Esophagus muscularis mucosa (tissue), 4 donors: Measurements from ENCODE around the gene TMEM61. TPM values are rescaled to one million over a fixed set of nuclear protein-coding genes. Genes with fewer than 3 reads are reported as not detected.

Experiments
- DNase-seq: peaks from one replicate; pipeline ENCODE4 v3.0.0-alpha.2; 2017; ENCODE audit errors: extremely low spot score
- H3K27ac ChIP-seq, 4 donors: fragments of 200-600 bp; sonication (generic); replicated peaks in 1 of 4; 1 replicate in 3 of 4; 2 replicates in 1 of 4; pipeline ENCODE4 v1.5.1; 2016 to 2019; ENCODE audit warnings: mild to moderate bottlenecking in 1 of 4
- H3K27me3 ChIP-seq, 4 donors: fragments of 200-600 bp; sonication (generic); one replicate each; pipeline versions ENCODE4 v1.5.1 to v1.6.0; 2016 to 2019
- H3K36me3 ChIP-seq, 4 donors: fragments of 200-600 bp; sonication (generic); one replicate each; pipeline ENCODE4 v1.5.1; 2016 to 2019
- H3K4me1 ChIP-seq, 4 donors: fragments of 200-600 bp; sonication (generic); one replicate each; pipeline ENCODE4 v1.5.1; 2016 to 2019
- H3K4me3 ChIP-seq, 4 donors: fragments of 200-600 bp; sonication (generic); 1 replicate in 2 of 4; 2 replicates in 2 of 4; pipeline ENCODE4 v1.5.1; 2016 to 2019; ENCODE audit warnings: mild to moderate bottlenecking in 4 of 4, moderate library complexity in 1 of 4
- H3K9me3 ChIP-seq, 4 donors: fragments of 200-600 bp; sonication (generic); 1 replicate in 3 of 4; 2 replicates in 1 of 4; pipeline ENCODE4 v1.5.1; 2016 to 2019
- EP300 ChIP-seq: sonication (generic); formaldehyde crosslinking; IDR thresholded peaks from one replicate; pipeline ENCODE4 v1.6.1; 2017; ENCODE audit warnings: antibody characterized with exemption
- POLR2A ChIP-seq: fragments of 450-650 bp; IDR thresholded peaks from one replicate; pipeline ENCODE4 v1.6.1; 2017; ENCODE audit warnings: antibody characterized with exemption, moderate library complexity, mild to moderate bottlenecking, low read depth
- POLR2AphosphoS5 ChIP-seq, 2 donors: sonication (generic); formaldehyde crosslinking; IDR thresholded peaks; one replicate each; pipeline ENCODE4 v1.6.1; 2017; ENCODE audit warnings: antibody characterized with exemption in 2 of 2
- WGBS: methylation state at CpG from one replicate; pipeline ENCODE4 v1.1.5; 2018; 5-methylcytosine and 5-hydroxymethylcytosine counted together
- intact Hi-C: fragments of 100-400 bp; cut with DNase I; formaldehyde crosslinking; loops from one replicate; pipeline ENCODE4 v1.15.1; 2023
- total RNA-seq, 4 donors: library from RNA; depleted of rRNA; stranded (reverse); fragments of >200 nt; gene quantifications; one replicate each; pipeline versions ENCODE4 v1.1.0 to v1.2.1, GENCODE V29; 2016
- TF ChIP-seq, protein P1 (sequence below), 3 experiments: fragments of 200-600 bp in 2 of 3; fragments of 450-650 bp in 1 of 3; sonication (generic) in 2 of 3; IDR thresholded peaks; one replicate each; pipeline ENCODE4 v1.5.1; 2017 to 2019; ENCODE audit warnings: antibody characterized with exemption in 3 of 3, mild to moderate bottlenecking in 2 of 3, moderate library complexity in 1 of 3

TMEM61 gene
- total RNA-seq, 4 donors from 2014 or later, result 0.66 to 2.5 (median 0.84) TPM; not detected in 1

DNA sequence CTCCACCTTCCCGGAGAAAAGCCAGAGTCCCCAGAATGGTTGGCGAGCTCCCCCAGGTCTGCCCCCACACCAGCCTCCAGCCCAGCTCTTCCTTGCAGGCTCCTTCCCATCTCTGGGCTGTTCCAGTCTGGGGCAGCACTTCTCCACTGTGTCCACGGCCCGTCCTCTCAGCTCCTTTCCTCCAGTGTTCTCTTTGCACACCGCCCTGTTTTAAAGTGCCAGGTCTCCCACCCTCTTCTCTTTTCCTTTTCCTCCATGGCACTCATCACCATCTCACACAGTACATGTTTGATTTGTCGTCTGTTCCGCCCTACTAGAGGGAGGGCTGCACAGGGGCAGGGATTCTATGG is 52.8 kb downstream of the TMEM61 start:
- 83% methylated on average over 7 of the region's 7 CpGs for WGBS
- H3K36me3 ChIP-seq, result no peaks in the 10 kb centered on the region
- H3K27ac ChIP-seq, result no peak overlapping the region

GRCh38 chr1:55034476-55035133 is 54.2 kb downstream of the TMEM61 start:
- DNase-seq, result no peak
- 81% methylated on average over 6 of the region's 6 CpGs for WGBS
- TF ChIP-seq POLR2A, result no peak
- peaks cover 4 to 20% (median 14%) of the 10 kb centered on the region in 4 donors for H3K4me1 ChIP-seq
- intact Hi-C loops, result no loop called here
- H3K27ac ChIP-seq, result no peak overlapping the region
- H3K9me3 ChIP-seq, result no peaks in the 10 kb centered on the region
- H3K4me3 ChIP-seq, result no peak overlapping the region
- H3K36me3 ChIP-seq, result no peaks in the 10 kb centered on the region
- H3K27me3 ChIP-seq, result peaks cover 0 to 36% (median 17%) of the 10 kb centered on the region in 4 donors

More for the DNA sequence above, 52.8 kb downstream of the TMEM61 start:
- peaks cover 0 to 27% (median 11%) of the 10 kb centered on the region in 4 donors for H3K27me3 ChIP-seq
- H3K4me1 ChIP-seq, result peaks cover 0 to 13% (median 7%) of the 10 kb centered on the region in 4 donors
- no peaks in the 10 kb centered on the region for H3K9me3 ChIP-seq
- no peak for DNase-seq
- intact Hi-C loops, result no loop called here
- TF ChIP-seq, protein P1, sequence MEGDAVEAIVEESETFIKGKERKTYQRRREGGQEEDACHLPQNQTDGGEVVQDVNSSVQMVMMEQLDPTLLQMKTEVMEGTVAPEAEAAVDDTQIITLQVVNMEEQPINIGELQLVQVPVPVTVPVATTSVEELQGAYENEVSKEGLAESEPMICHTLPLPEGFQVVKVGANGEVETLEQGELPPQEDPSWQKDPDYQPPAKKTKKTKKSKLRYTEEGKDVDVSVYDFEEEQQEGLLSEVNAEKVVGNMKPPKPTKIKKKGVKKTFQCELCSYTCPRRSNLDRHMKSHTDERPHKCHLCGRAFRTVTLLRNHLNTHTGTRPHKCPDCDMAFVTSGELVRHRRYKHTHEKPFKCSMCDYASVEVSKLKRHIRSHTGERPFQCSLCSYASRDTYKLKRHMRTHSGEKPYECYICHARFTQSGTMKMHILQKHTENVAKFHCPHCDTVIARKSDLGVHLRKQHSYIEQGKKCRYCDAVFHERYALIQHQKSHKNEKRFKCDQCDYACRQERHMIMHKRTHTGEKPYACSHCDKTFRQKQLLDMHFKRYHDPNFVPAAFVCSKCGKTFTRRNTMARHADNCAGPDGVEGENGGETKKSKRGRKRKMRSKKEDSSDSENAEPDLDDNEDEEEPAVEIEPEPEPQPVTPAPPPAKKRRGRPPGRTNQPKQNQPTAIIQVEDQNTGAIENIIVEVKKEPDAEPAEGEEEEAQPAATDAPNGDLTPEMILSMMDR (IDR thresholded peaks at IDR 0.05), result no peak
- no peak for TF ChIP-seq EP300
- TF ChIP-seq POLR2A, result no peak
- TF ChIP-seq POLR2AphosphoS5 (IDR thresholded peaks at IDR 0.05), result no peak
- H3K4me3 ChIP-seq, result no peak overlapping the region

GRCh38 chr1:55035904-55036303 is 55.5 kb downstream of the TMEM61 start:
- H3K36me3 ChIP-seq, result no peaks in the 10 kb centered on the region
- no peaks in the 10 kb centered on the region for H3K9me3 ChIP-seq
- no peak for DNase-seq
- WGBS, result 63% methylated on average over 4 of the region's 4 CpGs
- no peak overlapping the region for H3K4me3 ChIP-seq
- H3K27ac ChIP-seq, result no peak overlapping the region
- peaks cover 7 to 26% (median 23%) of the 10 kb centered on the region in 4 donors for H3K4me1 ChIP-seq
- no peak for TF ChIP-seq POLR2AphosphoS5 (IDR thresholded peaks at IDR 0.05)
- no peak for TF ChIP-seq EP300
- TF ChIP-seq, protein P1 (IDR thresholded peaks at IDR 0.05), result no peak
- no peak for TF ChIP-seq POLR2A
- H3K27me3 ChIP-seq, result peaks cover 0 to 45% (median 19%) of the 10 kb centered on the region in 4 donors
- intact Hi-C loops, result no loop called here

GRCh38 chr1:55037733-55038551 is 57.5 kb downstream of the TMEM61 start:
- H3K27me3 ChIP-seq, result peaks cover 0 to 45% (median 19%) of the 10 kb centered on the region in 4 donors
- no peak overlapping the region for H3K4me3 ChIP-seq
- WGBS, result 98% methylated on average over 5 of the region's 8 CpGs
- TF ChIP-seq, protein P1 (IDR thresholded peaks at IDR 0.05), result no peak
- no peak for TF ChIP-seq EP300
- TF ChIP-seq POLR2A, result no peak
- no peak for TF ChIP-seq POLR2AphosphoS5 (IDR thresholded peaks at IDR 0.05)
- peaks cover 7 to 26% (median 23%) of the 10 kb centered on the region in 4 donors for H3K4me1 ChIP-seq
- no peak for DNase-seq
- no peaks in the 10 kb centered on the region for H3K36me3 ChIP-seq
- H3K27ac ChIP-seq, result no peak overlapping the region
- H3K9me3 ChIP-seq, result no peaks in the 10 kb centered on the region
- intact Hi-C loops, result no loop called here

DNA sequence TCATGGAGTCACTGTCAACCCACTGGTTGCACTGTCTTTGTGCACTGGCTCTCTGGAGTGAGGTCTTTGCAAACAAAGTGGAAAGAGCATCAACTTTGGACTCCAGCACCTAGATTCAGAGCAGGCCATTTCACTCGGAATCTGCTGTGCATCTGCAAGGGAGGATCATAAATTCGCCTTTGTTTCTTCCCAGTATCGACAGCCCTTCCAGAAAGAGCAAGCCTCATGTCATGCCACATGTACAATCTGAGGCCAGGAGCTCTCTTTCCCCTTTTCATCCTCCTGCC is 58.1 kb downstream of the TMEM61 start:
- 89% methylated on average over 3 of the region's 3 CpGs for WGBS
- Histone ChIP-seq H3K4me3 (no peak overlapping the region), H3K9me3 (no peaks in the 10 kb centered on the region), H3K27ac (no peak overlapping the region), H3K4me1 (peaks cover 7 to 26% (median 23%) of the 10 kb centered on the region in 4 donors), H3K27me3 (peaks cover 0 to 45% (median 17%) of the 10 kb centered on the region in 4 donors), H3K36me3 (no peaks in the 10 kb centered on the region)
- no peak for DNase-seq
- TF ChIP-seq, protein P1 (IDR thresholded peaks at IDR 0.05), result no peak
- intact Hi-C loops, result no loop called here
